AG04449 (cell line): ENCODE data around the gene BICD2.

ENCODE experiments used
- CTCF ChIA-PET: fragments of 350-600 bp; formaldehyde crosslinking; extraction: SDS; loops from one replicate; lab custom pipeline; 2021; ENCODE audit warnings: antibody characterized with exemption; lab: Yijun Ruan, JAX
- POLR2A ChIA-PET: fragments of 400-600, 350-600 bp; formaldehyde crosslinking; extraction: SDS; loops from one replicate; lab custom pipeline; 2020; ENCODE audit warnings: antibody characterized with exemption, inconsistent platforms; lab: Yijun Ruan, JAX
- DNase-seq: peaks from one replicate; pipeline ENCODE4 v3.0.0-alpha.2; 2010; ENCODE audit warnings: low read depth, low spot score
- H3K4me3 ChIP-seq: 2 replicates; pipeline ENCODE4 v1.5.1; 2011; ENCODE audit warnings: low read depth, mild to moderate bottlenecking, control low read depth, low read length
- TF ChIP-seq, protein P1 (sequence below): IDR thresholded peaks from one replicate; pipeline ENCODE4 v1.5.1; 2011; ENCODE audit warnings: mild to moderate bottlenecking, moderate library complexity, low read length, control low read depth, inconsistent platforms; ENCODE audit not compliant: insufficient read depth; ENCODE audit errors: missing control alignments

Gene BICD2

DNA sequence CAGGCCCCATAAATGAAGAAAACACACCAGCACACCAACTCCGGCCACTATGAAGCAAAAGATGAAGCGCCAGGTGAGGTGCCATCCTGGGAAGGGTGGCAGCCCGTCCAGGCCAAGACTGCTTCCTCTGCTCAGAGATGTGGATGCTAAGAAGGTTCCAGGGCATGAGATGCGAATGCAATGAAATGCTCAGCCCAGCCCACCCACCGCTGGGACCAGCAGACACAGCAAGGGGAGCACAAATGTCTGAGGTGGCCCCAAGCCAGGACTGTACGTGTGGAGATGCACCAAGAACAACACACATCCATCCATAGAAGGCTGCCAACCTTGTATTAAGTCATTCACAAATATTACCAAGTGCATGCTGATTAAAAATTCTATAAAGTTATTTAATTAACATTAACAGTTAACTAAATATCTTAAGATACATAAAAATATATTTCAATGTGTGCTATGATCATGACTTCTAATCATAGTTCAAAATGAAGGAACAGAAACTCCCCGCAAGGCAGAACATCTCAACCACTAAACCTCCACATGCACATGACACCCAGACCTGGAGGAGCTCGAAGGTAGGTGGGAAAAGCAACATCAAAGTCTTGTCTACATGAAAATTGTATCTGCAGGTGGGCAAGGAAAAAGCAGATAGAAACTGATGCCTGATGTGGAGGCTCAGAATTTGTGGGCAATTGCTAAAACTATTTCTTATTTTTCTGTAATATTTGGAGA is 43.7 kb downstream of the BICD2 start:
- CTCF ChIA-PET, result interaction anchor here (1.0 to 15.5 kb wide), 4 partner anchors 8 to 70 kb away, joined by 3 to 271 read pairs (median 7); no protein-coding TSS in a partner anchor
- DNase-seq, result no peak
- POLR2A ChIA-PET, result no interaction called here
- TF ChIP-seq, protein P1, sequence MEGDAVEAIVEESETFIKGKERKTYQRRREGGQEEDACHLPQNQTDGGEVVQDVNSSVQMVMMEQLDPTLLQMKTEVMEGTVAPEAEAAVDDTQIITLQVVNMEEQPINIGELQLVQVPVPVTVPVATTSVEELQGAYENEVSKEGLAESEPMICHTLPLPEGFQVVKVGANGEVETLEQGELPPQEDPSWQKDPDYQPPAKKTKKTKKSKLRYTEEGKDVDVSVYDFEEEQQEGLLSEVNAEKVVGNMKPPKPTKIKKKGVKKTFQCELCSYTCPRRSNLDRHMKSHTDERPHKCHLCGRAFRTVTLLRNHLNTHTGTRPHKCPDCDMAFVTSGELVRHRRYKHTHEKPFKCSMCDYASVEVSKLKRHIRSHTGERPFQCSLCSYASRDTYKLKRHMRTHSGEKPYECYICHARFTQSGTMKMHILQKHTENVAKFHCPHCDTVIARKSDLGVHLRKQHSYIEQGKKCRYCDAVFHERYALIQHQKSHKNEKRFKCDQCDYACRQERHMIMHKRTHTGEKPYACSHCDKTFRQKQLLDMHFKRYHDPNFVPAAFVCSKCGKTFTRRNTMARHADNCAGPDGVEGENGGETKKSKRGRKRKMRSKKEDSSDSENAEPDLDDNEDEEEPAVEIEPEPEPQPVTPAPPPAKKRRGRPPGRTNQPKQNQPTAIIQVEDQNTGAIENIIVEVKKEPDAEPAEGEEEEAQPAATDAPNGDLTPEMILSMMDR, result no peak
- no peak overlapping the region for H3K4me3 ChIP-seq

DNA sequence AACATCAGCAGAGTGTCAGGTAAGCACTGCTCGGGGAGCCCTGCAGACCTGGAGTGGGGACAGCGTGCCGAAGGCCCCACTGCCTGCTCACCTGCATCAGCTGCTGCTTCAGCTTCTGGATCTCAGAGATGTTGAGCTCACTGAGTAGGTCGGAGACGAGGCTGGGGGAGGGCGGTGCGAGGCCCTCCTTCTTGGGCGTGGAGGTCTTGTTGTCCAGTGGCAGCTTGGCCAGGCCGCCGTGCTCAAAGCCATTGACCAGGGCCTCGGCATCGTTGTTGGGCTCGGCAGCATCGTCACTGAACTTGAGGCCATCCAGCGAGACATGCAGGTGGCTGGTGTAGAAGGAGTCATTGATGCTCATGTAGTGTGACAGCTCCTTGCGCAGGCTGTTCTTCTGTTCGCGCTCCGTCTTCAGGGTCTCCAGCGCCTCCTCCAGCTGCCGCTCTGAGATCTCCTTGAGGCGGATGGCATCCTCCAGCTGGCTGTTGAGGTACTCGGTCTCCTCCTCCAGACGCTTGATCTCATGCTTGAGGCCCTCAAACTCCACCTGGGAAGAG is 44.3 kb downstream of the BICD2 start:
- DNase-seq, result no peak
- CTCF ChIA-PET, result interaction anchor here (1.0 to 15.5 kb wide), 5 partner anchors 9 to 71 kb away, joined by 3 to 271 read pairs (median 9); no protein-coding TSS in a partner anchor

DNA sequence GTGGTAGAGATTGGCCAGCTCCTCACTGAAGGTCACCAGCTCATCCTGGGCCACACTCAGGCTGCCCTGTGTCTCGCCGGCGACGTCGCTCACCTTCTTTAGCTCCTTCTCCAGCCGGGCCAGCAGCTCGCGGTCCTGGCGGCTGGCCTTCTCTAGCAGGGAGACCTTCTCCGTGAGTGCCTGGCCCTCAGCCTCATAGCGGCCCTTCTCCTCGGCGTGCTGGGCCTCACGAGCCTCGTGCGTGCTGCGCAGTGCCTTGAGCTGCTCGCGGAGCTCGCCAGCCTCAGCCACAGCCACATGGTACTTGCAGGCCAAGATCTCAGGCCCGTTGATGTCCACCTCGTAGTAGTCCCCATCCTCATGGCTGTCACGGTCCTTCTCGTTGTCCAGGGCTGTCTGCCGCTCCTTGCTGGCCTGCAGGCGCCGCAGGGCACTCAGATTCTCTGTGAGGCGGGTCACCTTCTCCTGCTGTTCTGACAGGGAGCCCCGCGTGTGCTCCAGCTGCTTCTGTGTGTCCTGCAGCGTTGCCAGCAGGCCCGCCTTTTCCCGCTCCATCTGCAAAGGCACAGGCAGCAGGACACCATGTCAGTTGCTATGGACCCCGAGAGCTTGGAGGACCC is 45.5 kb downstream of the BICD2 start:
- CTCF ChIA-PET, result interaction anchor here (1.0 to 15.5 kb wide), 8 partner anchors 10 to 72 kb away, joined by 3 to 271 read pairs (median 10); no protein-coding TSS in a partner anchor
- DNase-seq, result no peak
- POLR2A ChIA-PET, result no interaction called here
- TF ChIP-seq, protein P1, result no peak
- no peak overlapping the region for H3K4me3 ChIP-seq

More for the DNA sequence above, 44.3 kb downstream of the BICD2 start:
- TF ChIP-seq, protein P1, result no peak
- H3K4me3 ChIP-seq, result no peak overlapping the region
- POLR2A ChIA-PET, result no interaction called here

DNA sequence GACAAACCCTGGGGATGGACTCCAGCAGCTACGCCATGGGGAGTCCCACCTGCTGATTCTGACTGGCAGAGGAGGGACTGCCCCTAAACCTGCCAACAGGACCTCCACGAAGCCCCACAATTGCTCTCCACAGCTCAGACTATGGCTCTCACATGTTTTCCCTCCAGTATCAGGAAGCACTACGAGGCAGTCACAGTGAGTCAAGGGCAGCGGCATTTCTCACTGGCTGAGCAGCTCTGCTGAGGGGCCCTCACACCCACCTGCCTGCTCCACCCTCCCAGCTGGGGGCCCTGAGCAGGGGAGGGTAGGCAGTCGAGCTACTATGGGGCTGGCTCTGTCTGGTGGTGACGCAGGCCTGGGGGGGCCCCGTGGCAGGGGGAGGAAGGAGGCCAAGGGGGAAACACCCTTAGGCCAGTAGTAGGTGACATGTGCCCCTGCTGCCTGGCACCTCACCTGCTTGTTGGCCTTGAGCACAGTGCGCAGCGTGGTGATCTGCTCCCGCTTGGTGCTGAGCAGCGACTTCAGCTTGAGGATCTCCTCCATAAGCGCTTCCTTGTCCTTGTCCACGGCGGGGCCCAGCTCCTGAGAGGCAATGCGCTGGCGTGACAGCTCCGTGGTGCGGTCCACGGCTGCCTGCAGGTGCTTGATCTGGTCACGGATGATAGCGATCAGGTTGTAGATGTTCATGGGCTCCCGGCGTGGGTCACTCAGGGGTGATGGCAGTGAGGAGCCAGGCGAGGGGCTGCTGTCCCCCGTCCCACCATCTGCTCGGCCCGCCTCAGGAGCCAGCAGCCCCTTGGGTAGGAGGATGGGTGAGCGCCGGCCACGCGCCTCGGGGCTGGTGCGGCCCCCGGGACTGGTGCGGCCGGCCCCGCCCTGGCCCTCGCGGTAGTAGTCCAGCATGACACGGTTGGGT is 46.3 kb downstream of the BICD2 start:
- no peak overlapping the region for H3K4me3 ChIP-seq
- POLR2A ChIA-PET, result no interaction called here
- CTCF ChIA-PET, result interaction anchor here (1.0 to 15.5 kb wide), 15 partner anchors 9 to 105 kb away, joined by 3 to 271 read pairs (median 8); no protein-coding TSS in a partner anchor
- TF ChIP-seq, protein P1, result no peak
- no peak for DNase-seq

DNA sequence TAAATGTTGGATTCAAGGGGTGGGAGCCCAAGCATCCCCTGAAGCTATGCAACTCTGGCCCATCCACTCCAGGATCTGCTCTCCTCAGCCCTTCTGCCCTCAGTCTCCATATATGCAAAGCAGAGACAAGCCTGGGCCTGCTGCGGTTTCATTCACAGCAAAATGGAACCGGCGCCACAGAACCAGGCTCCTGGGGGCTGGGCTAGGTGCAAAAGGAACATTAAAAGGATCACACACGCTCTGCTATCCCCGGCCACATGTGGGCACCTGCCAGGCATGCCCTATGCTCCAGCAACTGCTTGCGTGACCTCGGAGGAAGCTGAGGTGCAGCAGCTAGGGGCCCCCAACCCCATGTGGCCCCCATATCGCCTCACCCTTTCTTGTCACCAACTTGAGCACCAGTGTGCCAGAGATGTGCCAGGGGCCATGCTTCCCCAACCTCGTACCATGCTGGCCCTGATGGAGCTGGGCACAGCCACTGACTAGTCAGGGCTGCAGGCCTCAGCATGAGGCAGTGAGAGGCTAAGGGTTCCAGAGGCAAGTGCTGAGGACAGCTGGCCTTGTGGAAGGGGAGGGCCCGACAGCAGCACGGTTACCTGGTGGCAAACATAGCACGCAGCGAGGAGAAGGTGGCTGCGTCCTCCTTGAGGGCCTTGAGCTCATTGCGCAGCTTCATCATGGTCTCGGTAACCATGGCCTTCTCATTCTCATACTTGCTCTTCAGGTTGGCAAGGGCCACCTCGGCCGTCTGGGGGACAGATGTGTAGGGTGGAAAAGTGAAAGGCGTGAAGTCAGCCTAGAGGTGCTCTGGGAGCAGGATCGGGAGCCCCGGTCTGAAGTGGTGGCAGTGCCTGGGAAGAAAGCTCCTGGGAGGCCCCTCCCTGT is 47.2 kb downstream of the BICD2 start:
- POLR2A ChIA-PET, result interaction anchor here (0.6 kb wide), 1 partner anchor 29 kb away, joined by 3 read pairs; no protein-coding TSS in a partner anchor
- DNase-seq, result no peak
- TF ChIP-seq, protein P1, result no peak
- CTCF ChIA-PET, result interaction anchor here (1.0 to 15.5 kb wide), 16 partner anchors 8 to 106 kb away, joined by 3 to 271 read pairs (median 6); no protein-coding TSS in a partner anchor
- H3K4me3 ChIP-seq, result no peak overlapping the region
